Spleen (tissue), 7 donors: ENCODE data around the gene KEL.

Source experiments
- POLR2A ChIP-seq, 3 donors: fragments of 450-650 bp; IDR thresholded peaks; one replicate each; pipeline ENCODE4 v1.5.1; 2017; ENCODE audit warnings: antibody characterized with exemption in 3 of 3, mild to moderate bottlenecking in 1 of 3
- TF ChIP-seq, protein P1 (sequence below), 11 experiments: fragments of 200-600 bp in 7 of 11; fragments of 450-650 bp in 4 of 11; sonication (generic) in 4 of 11; IDR thresholded peaks in 8 of 11; conservative IDR thresholded peaks in 3 of 11; 1 replicate in 7 of 11; 2 replicates in 4 of 11; pipeline versions ENCODE4 v1.4.0 to v1.8.0; 2016 to 2021; ENCODE audit warnings: antibody characterized with exemption in 11 of 11, inconsistent platforms in 4 of 11, mild to moderate bottlenecking in 1 of 11
- donor health status: DM: no; HTN: no; CAD: no; lungs with moderate emphysema.
- donor health status: DM: no; HTN: no; CAD: no.
- donor health status: DM: no; HTN: no; CAD: no.

GRCh38 chr7:142919656-142920055 lies 42.5 kb downstream of the KEL start:
- TF ChIP-seq POLR2A (IDR thresholded peaks at IDR 0.05) = no peak
- TF ChIP-seq, protein P1, sequence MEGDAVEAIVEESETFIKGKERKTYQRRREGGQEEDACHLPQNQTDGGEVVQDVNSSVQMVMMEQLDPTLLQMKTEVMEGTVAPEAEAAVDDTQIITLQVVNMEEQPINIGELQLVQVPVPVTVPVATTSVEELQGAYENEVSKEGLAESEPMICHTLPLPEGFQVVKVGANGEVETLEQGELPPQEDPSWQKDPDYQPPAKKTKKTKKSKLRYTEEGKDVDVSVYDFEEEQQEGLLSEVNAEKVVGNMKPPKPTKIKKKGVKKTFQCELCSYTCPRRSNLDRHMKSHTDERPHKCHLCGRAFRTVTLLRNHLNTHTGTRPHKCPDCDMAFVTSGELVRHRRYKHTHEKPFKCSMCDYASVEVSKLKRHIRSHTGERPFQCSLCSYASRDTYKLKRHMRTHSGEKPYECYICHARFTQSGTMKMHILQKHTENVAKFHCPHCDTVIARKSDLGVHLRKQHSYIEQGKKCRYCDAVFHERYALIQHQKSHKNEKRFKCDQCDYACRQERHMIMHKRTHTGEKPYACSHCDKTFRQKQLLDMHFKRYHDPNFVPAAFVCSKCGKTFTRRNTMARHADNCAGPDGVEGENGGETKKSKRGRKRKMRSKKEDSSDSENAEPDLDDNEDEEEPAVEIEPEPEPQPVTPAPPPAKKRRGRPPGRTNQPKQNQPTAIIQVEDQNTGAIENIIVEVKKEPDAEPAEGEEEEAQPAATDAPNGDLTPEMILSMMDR (IDR thresholded peaks at IDR 0.05 in 8 of 11, conservative IDR thresholded peaks at IDR 0.05 in 3 of 11) = no peak
